Activated T-cell treated with anti-CD3 and anti-CD28 coated beads, Interleukin-2, amount 50 U/mL, for 4 hours (primary cell): ENCODE measurements around the gene IMMP2L. TPM values are rescaled to one million over a fixed set of nuclear protein-coding genes. Genes with fewer than 3 reads are reported as not detected.
A peak's percentile ranks its signal among the peaks of the same experiment; 100 is the strongest.

Source experiments
- ATAC-seq, 2 donors: fragments of 200-7000 bp; cut with Tn5 transposase; one replicate each; pipeline ENCODE4 v1.10.0; 2021
- DNase-seq: peaks from one replicate; pipeline ENCODE4 v3.0.0-alpha.2; 2020
- H3K27me3 Mint-ChIP-seq: one replicate; pipeline ENCODE4 v1.8.0; 2021; ENCODE audit warnings: low read depth, mixed read lengths
- H3K36me3 Mint-ChIP-seq: one replicate; pipeline ENCODE4 v1.8.0; 2022; ENCODE audit warnings: mixed read lengths; ENCODE audit not compliant: insufficient read depth
- H3K4me1 Mint-ChIP-seq: one replicate; pipeline ENCODE4 v1.8.0; 2021; ENCODE audit warnings: low read depth, mixed read lengths
- H3K4me3 Mint-ChIP-seq: one replicate; pipeline ENCODE4 v1.8.0; 2021; ENCODE audit warnings: mild to moderate bottlenecking, moderate library complexity, mixed read lengths
- H3K9me3 Mint-ChIP-seq: one replicate; pipeline ENCODE4 v1.8.0; 2021; ENCODE audit warnings: mixed read lengths
- total RNA-seq, 3 donors: library from RNA; stranded (reverse); gene quantifications; one replicate each; pipeline ENCODE4 v1.2.1, GENCODE V29; 2021

IMMP2L gene
- total RNA-seq, 3 donors from 2014 or later: 18.7 to 22.9 (median 19.2) TPM

- Mint-ChIP-seq H3K36me3 (peaks cover 4% of the 10 kb centered on the region), H3K4me3 (no peak overlapping the region), H3K27me3 (no peaks in the 10 kb centered on the region), H3K4me1 (no peaks in the 10 kb centered on the region), H3K9me3 (no peaks in the 10 kb centered on the region)
- DNase-seq (no peak), ATAC-seq (no peak)
Observed at GRCh38 chr7:111162692-111163091, 399.6 kb downstream of the IMMP2L start.

GRCh38 chr7:111160297-111160696, 402.0 kb downstream of the IMMP2L start:
- H3K36me3 Mint-ChIP-seq: peaks cover 3% of the 10 kb centered on the region
- H3K4me3 Mint-ChIP-seq: no peak overlapping the region
- H3K27me3 Mint-ChIP-seq: no peaks in the 10 kb centered on the region
- DNase-seq: no peak
- H3K4me1 Mint-ChIP-seq: peaks cover 4% of the 10 kb centered on the region
- no peaks in the 10 kb centered on the region for H3K9me3 Mint-ChIP-seq
- ATAC-seq: no peak

- Mint-ChIP-seq H3K4me1 (peaks cover 4% of the 10 kb centered on the region), H3K9me3 (no peaks in the 10 kb centered on the region), H3K27me3 (no peaks in the 10 kb centered on the region), H3K4me3 (no peak overlapping the region), H3K36me3 (peaks cover 3% of the 10 kb centered on the region)
- DNase-seq: no peak
- no peak for ATAC-seq
Observed at GRCh38 chr7:111159426-111159825, 402.9 kb downstream of the IMMP2L start.

GRCh38 chr7:111150709-111151108, 411.6 kb downstream of the IMMP2L start:
- no peaks in the 10 kb centered on the region for H3K36me3 Mint-ChIP-seq
- H3K4me3 Mint-ChIP-seq: no peak overlapping the region
- DNase-seq: no peak
- H3K9me3 Mint-ChIP-seq: no peaks in the 10 kb centered on the region
- no peaks in the 10 kb centered on the region for H3K27me3 Mint-ChIP-seq
- no peak for ATAC-seq
- H3K4me1 Mint-ChIP-seq: no peaks in the 10 kb centered on the region

GRCh38 chr7:111147708-111148533, 414.4 kb downstream of the IMMP2L start:
- Mint-ChIP-seq H3K4me1 (no peaks in the 10 kb centered on the region), H3K36me3 (no peaks in the 10 kb centered on the region), H3K27me3 (no peaks in the 10 kb centered on the region), H3K9me3 (no peaks in the 10 kb centered on the region), H3K4me3 (no peak overlapping the region)
- no peak for DNase-seq
- no peak for ATAC-seq

GRCh38 chr7:111146136-111146535, 416.2 kb downstream of the IMMP2L start:
- Mint-ChIP-seq H3K27me3 (no peaks in the 10 kb centered on the region), H3K36me3 (no peaks in the 10 kb centered on the region), H3K4me3 (no peak overlapping the region), H3K4me1 (no peaks in the 10 kb centered on the region), H3K9me3 (no peaks in the 10 kb centered on the region)
- DNase-seq (no peak), ATAC-seq (no peak)

- DNase-seq (no peak), ATAC-seq (no peak)
- no peaks in the 10 kb centered on the region for H3K36me3 Mint-ChIP-seq
- no peaks in the 10 kb centered on the region for H3K27me3 Mint-ChIP-seq
- H3K4me1 Mint-ChIP-seq: no peaks in the 10 kb centered on the region
- H3K4me3 Mint-ChIP-seq: no peak overlapping the region
- no peaks in the 10 kb centered on the region for H3K9me3 Mint-ChIP-seq
Observed at GRCh38 chr7:111145472-111145871, 416.8 kb downstream of the IMMP2L start.

GRCh38 chr7:111140091-111140865, 422.0 kb downstream of the IMMP2L start:
- peaks cover 2% of the 10 kb centered on the region for H3K36me3 Mint-ChIP-seq
- DNase-seq: no peak
- no peak for ATAC-seq
- no peak overlapping the region for H3K4me3 Mint-ChIP-seq
- no peaks in the 10 kb centered on the region for H3K27me3 Mint-ChIP-seq
- H3K9me3 Mint-ChIP-seq: no peaks in the 10 kb centered on the region
- peaks cover 24% of the 10 kb centered on the region for H3K4me1 Mint-ChIP-seq

- no peak for DNase-seq
- H3K4me1 Mint-ChIP-seq: peaks cover 24% of the 10 kb centered on the region
- H3K4me3 Mint-ChIP-seq: peak overlapping the region; percentile 48
- no peak for ATAC-seq
- H3K27me3 Mint-ChIP-seq: no peaks in the 10 kb centered on the region
- peaks cover 2% of the 10 kb centered on the region for H3K36me3 Mint-ChIP-seq
- no peaks in the 10 kb centered on the region for H3K9me3 Mint-ChIP-seq
Observed at GRCh38 chr7:111138586-111138985, 423.7 kb downstream of the IMMP2L start.

- Mint-ChIP-seq H3K36me3 (peaks cover 2% of the 10 kb centered on the region), H3K9me3 (no peaks in the 10 kb centered on the region), H3K4me3 (peak overlapping the region; percentile 48), H3K4me1 (peaks cover 24% of the 10 kb centered on the region), H3K27me3 (no peaks in the 10 kb centered on the region)
- peak; percentile 50 for DNase-seq
- ATAC-seq: peak; percentile 93 to 94
Observed at GRCh38 chr7:111138193-111138569, 424.1 kb downstream of the IMMP2L start.

GRCh38 chr7:111137296-111138192, 424.7 kb downstream of the IMMP2L start:
- Mint-ChIP-seq H3K4me3 (peak overlapping the region; percentile 48), H3K36me3 (peaks cover 2% of the 10 kb centered on the region), H3K4me1 (peaks cover 24% of the 10 kb centered on the region), H3K9me3 (no peaks in the 10 kb centered on the region), H3K27me3 (no peaks in the 10 kb centered on the region)
- ATAC-seq: peak; percentile 86
- no peak for DNase-seq

GRCh38 chr7:111132833-111133232, 429.5 kb downstream of the IMMP2L start:
- no peak for ATAC-seq
- Mint-ChIP-seq H3K27me3 (no peaks in the 10 kb centered on the region), H3K36me3 (no peaks in the 10 kb centered on the region), H3K4me3 (no peak overlapping the region), H3K4me1 (peaks cover 5% of the 10 kb centered on the region), H3K9me3 (no peaks in the 10 kb centered on the region)
- no peak for DNase-seq

GRCh38 chr7:111129435-111129834, 432.9 kb downstream of the IMMP2L start:
- Mint-ChIP-seq H3K36me3 (peaks cover 3% of the 10 kb centered on the region), H3K4me1 (no peaks in the 10 kb centered on the region), H3K4me3 (no peak overlapping the region), H3K9me3 (no peaks in the 10 kb centered on the region), H3K27me3 (no peaks in the 10 kb centered on the region)
- no peak for DNase-seq
- ATAC-seq: no peak

GRCh38 chr7:111126987-111127386, 435.3 kb downstream of the IMMP2L start:
- H3K36me3 Mint-ChIP-seq: peaks cover 19% of the 10 kb centered on the region
- no peak overlapping the region for H3K4me3 Mint-ChIP-seq
- DNase-seq (no peak), ATAC-seq (no peak)
- H3K4me1 Mint-ChIP-seq: no peaks in the 10 kb centered on the region
- H3K27me3 Mint-ChIP-seq: no peaks in the 10 kb centered on the region
- peaks cover 6% of the 10 kb centered on the region for H3K9me3 Mint-ChIP-seq
